Measurements from ENCODE around the gene TMEM190.
"Not testable (repeated sequence)": the region's sequence is repeated elsewhere in the genome, so short reads cannot be mapped to it uniquely, and the experiment has no call there.

TMEM190 gene

DNA sequence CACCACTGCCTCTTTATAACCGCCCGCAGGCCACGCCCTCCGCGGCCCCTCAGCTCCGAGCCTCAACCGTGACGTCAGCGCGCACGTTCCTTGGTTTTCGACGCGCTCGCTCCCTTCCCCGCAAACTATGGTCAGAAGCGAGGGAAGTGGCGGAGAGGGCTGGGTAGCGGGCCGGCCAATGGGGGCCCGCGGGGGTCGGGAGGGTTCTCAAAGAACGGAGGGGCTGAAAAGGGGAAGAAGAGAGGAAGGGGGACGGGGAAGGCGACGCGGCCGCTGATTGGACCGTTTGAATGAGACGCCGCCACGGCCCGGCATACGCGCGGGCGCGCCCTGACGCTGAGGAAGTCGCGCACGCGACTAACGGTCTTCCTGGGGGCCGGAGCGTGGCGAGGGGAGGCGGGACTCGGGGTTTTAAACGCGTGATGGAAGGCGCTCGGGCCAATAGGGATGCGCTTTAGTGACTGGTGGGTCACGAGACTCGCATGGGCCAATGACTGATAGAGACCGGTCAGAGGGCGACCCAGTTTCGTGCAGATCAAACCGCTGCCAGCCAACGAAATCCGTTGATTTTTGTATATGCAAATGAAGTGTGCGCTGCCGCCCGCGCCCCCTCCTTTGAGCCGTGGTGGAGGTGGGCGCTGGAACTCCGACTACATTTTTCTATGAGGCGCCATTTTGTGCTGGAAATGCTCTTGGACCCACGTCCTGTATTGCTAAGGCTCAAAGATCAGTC lies 31.3 kb downstream of the TMEM190 start:
- peaks cover 44% of the 10 kb centered on the region for H3K79me2 ChIP-seq (ENCODE audit: insufficient read depth, low read depth)
- TF ChIP-seq, protein P1, sequence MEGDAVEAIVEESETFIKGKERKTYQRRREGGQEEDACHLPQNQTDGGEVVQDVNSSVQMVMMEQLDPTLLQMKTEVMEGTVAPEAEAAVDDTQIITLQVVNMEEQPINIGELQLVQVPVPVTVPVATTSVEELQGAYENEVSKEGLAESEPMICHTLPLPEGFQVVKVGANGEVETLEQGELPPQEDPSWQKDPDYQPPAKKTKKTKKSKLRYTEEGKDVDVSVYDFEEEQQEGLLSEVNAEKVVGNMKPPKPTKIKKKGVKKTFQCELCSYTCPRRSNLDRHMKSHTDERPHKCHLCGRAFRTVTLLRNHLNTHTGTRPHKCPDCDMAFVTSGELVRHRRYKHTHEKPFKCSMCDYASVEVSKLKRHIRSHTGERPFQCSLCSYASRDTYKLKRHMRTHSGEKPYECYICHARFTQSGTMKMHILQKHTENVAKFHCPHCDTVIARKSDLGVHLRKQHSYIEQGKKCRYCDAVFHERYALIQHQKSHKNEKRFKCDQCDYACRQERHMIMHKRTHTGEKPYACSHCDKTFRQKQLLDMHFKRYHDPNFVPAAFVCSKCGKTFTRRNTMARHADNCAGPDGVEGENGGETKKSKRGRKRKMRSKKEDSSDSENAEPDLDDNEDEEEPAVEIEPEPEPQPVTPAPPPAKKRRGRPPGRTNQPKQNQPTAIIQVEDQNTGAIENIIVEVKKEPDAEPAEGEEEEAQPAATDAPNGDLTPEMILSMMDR (conservative IDR thresholded peaks at IDR 0.05; ENCODE audit: low read depth, low read length) = no peak
- H3K27me3 ChIP-seq (ENCODE audit: insufficient read depth, low read depth) = peaks cover 3% of the 10 kb centered on the region; the same call in 1 of the 2 replicates
- H3K4me3 ChIP-seq (IDR thresholded peaks at IDR 0.05; ENCODE audit: insufficient read depth, low read depth, low read length) = no peak overlapping the region
- H2AFZ ChIP-seq (ENCODE audit: low read depth) = peak overlapping the region; percentile 87
- H3K27ac ChIP-seq = peak overlapping the region; percentile 98
- H3K9ac ChIP-seq = peak overlapping the region; percentile 97
- peaks cover 6% of the 10 kb centered on the region for H4K20me1 ChIP-seq (ENCODE audit: insufficient read depth)
- H3K4me2 ChIP-seq = peak overlapping the region; percentile 86
- H3K36me3 ChIP-seq (ENCODE audit: insufficient read depth) = peaks cover 20% of the 10 kb centered on the region; the same call in 1 of the 2 replicates
- peaks cover 24% of the 10 kb centered on the region for H3K4me1 ChIP-seq (ENCODE audit: low read depth, poor library complexity, severe bottlenecking)

DNA sequence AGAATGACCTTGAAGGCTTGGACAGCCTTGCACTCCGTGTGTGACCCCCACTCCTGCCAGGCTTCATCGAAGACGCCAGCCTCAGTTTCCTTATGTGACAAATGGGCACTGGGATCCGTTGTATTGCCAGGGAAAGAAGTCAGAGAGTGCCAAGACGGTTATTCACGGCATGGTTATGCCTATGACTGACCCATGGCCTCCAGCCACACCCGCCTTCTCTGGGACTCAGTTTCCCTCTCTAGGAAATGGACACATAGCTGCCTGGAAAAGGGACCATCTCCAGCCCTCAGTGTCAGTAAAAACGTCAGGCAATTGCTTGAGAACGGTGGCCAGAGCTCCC lies 31.9 kb downstream of the TMEM190 start:
- H3K27me3 ChIP-seq (ENCODE audit: insufficient read depth, low read depth) = peaks cover 5% of the 10 kb centered on the region; the same call in 1 of the 2 replicates
- peaks cover 24% of the 10 kb centered on the region for H3K4me1 ChIP-seq (ENCODE audit: low read depth, poor library complexity, severe bottlenecking)
- H3K36me3 ChIP-seq (ENCODE audit: insufficient read depth) = peaks cover 15% of the 10 kb centered on the region; the same call in 1 of the 2 replicates
- H2AFZ ChIP-seq (ENCODE audit: low read depth) = peak overlapping the region; percentile 87; the same call in 1 of the 2 replicates
- H3K79me2 ChIP-seq (ENCODE audit: insufficient read depth, low read depth) = peaks cover 39% of the 10 kb centered on the region
- H4K20me1 ChIP-seq (ENCODE audit: insufficient read depth) = peaks cover 4% of the 10 kb centered on the region; the same call in 1 of the 2 replicates
- TF ChIP-seq, protein P1 (conservative IDR thresholded peaks at IDR 0.05; ENCODE audit: low read depth, low read length) = no peak
- peak overlapping the region; percentile 97 for H3K9ac ChIP-seq
- peak overlapping the region; percentile 98 for H3K27ac ChIP-seq
- no peak overlapping the region for H3K4me3 ChIP-seq (IDR thresholded peaks at IDR 0.05; ENCODE audit: insufficient read depth, low read depth, low read length)
- H3K4me2 ChIP-seq = peak overlapping the region; percentile 86

DNA sequence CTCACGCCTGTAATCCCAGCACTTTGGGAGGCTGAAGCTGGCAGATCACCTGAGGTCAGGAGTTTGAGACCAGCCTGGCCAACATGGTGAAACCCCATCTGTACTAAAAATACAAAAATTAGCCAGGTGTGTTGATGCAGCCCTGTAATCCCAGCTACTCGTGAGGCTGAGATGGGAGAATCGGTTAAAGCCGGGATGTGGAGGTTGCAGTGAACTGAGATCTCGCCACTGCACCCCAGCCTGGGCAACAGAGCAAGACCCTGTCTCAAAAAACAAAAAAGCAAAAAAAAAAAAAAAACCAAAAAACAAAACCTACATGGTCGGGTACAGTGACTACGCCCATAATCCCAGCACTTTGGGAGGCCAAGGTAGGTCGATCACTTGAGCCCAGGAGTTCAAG lies 32.6 kb downstream of the TMEM190 start:
- H3K79me2 ChIP-seq (ENCODE audit: insufficient read depth, low read depth) = peaks cover 34% of the 10 kb centered on the region
- H3K4me1 ChIP-seq (ENCODE audit: low read depth, poor library complexity, severe bottlenecking) = peaks cover 24% of the 10 kb centered on the region
- not testable (repeated sequence) for H2AFZ ChIP-seq (ENCODE audit: low read depth); H3K27ac ChIP-seq; H4K20me1 ChIP-seq (ENCODE audit: insufficient read depth); H3K9ac ChIP-seq; H3K36me3 ChIP-seq (ENCODE audit: insufficient read depth); H3K4me3 ChIP-seq (IDR thresholded peaks at IDR 0.05; ENCODE audit: insufficient read depth, low read depth, low read length); H3K27me3 ChIP-seq (ENCODE audit: insufficient read depth, low read depth); H3K4me2 ChIP-seq

DNA sequence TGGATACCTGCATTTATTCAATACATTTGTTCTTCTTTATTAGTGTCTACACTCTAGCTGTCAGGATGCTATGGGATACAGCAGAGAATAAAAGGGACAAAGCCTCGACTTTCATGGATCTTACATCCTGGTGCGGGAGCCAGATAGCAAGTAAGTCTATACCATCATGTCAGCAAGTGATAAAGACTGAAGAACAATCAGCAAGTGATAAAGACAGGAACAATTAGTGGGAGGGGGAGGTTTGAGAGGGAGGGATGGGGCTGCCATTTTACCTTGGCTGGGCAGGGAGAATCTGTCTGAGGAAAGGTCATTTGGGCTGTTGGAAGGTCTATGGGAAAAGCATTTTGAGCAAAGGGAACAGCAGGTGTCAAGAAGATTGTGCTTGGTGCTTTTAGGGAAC lies 33.5 kb downstream of the TMEM190 start:
- H3K4me3 ChIP-seq (IDR thresholded peaks at IDR 0.05; ENCODE audit: insufficient read depth, low read depth, low read length) = no peak overlapping the region
- TF ChIP-seq, protein P1 (conservative IDR thresholded peaks at IDR 0.05; ENCODE audit: low read depth, low read length) = no peak
- H2AFZ ChIP-seq (ENCODE audit: low read depth) = no peak overlapping the region
- H3K4me1 ChIP-seq (ENCODE audit: low read depth, poor library complexity, severe bottlenecking) = peaks cover 24% of the 10 kb centered on the region
- peaks cover 4% of the 10 kb centered on the region; the same call in 1 of the 2 replicates for H4K20me1 ChIP-seq (ENCODE audit: insufficient read depth)
- peaks cover 14% of the 10 kb centered on the region for H3K27me3 ChIP-seq (ENCODE audit: insufficient read depth, low read depth)
- peaks cover 10% of the 10 kb centered on the region; the same call in 1 of the 2 replicates for H3K36me3 ChIP-seq (ENCODE audit: insufficient read depth)
- H3K4me2 ChIP-seq = no peak overlapping the region
- H3K9ac ChIP-seq = no peak overlapping the region
- H3K79me2 ChIP-seq (ENCODE audit: insufficient read depth, low read depth) = peaks cover 24% of the 10 kb centered on the region
- H3K27ac ChIP-seq = no peak overlapping the region

DNA sequence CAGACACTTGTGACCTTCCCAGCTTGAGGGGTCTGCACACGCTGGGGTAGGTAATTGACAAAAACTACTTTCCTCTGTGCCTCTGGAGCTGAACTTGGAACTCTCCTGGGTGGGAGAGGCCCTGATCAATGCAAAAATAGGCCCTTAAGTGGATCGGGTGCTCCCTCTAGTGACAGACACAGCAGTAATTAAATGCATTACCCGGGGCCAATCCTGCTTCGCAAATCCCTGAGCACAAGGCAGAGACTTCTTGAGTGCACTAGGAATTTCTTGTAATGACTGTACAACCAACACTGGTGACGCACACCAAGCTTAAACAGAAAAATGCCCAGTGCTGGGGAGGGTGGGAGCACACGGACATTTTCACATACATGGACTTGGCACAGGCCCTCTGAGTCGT lies 41.6 kb downstream of the TMEM190 start:
- H4K20me1 ChIP-seq (ENCODE audit: insufficient read depth) = no peaks in the 10 kb centered on the region
- H3K36me3 ChIP-seq (ENCODE audit: insufficient read depth) = no peaks in the 10 kb centered on the region
- H3K27ac ChIP-seq = no peak overlapping the region
- no peak overlapping the region for H3K4me3 ChIP-seq (IDR thresholded peaks at IDR 0.05; ENCODE audit: insufficient read depth, low read depth, low read length)
- H3K79me2 ChIP-seq (ENCODE audit: insufficient read depth, low read depth) = no peaks in the 10 kb centered on the region
- no peak overlapping the region for H2AFZ ChIP-seq (ENCODE audit: low read depth)
- TF ChIP-seq, protein P1 (conservative IDR thresholded peaks at IDR 0.05; ENCODE audit: low read depth, low read length) = peak; percentile 92
- no peak overlapping the region for H3K9ac ChIP-seq
- H3K4me1 ChIP-seq (ENCODE audit: low read depth, poor library complexity, severe bottlenecking) = no peaks in the 10 kb centered on the region
- H3K4me2 ChIP-seq = no peak overlapping the region
- peaks cover 64% of the 10 kb centered on the region for H3K27me3 ChIP-seq (ENCODE audit: insufficient read depth, low read depth)
